Stimulated activated CD4-positive, alpha-beta T cell treated with anti-CD3 and anti-CD28 coated beads, Interleukin-12 subunit alpha, Interleukin-12 subunit beta, amount 100 ng/mL, for 48 hours (primary cell): ENCODE measurements around the gene RUFY3.
"Not testable (repeated sequence)": the region's sequence is repeated elsewhere in the genome, so short reads cannot be mapped to it uniquely, and the experiment has no call there.

Source experiments
- DNase-seq, 3 donors: peaks; one replicate each; pipeline ENCODE4 v3.0.0-alpha.2; 2020; ENCODE audit warnings: low read depth in 2 of 3, low spot score in 1 of 3

The RUFY3 gene

GRCh38 chr4:70735915-70736314, 14.2 kb downstream of the RUFY3 start:
- peak in 1 of 3 donors; percentile 17 for DNase-seq

GRCh38 chr4:70737006-70737405, 15.2 kb downstream of the RUFY3 start:
- no peak for DNase-seq

DNA sequence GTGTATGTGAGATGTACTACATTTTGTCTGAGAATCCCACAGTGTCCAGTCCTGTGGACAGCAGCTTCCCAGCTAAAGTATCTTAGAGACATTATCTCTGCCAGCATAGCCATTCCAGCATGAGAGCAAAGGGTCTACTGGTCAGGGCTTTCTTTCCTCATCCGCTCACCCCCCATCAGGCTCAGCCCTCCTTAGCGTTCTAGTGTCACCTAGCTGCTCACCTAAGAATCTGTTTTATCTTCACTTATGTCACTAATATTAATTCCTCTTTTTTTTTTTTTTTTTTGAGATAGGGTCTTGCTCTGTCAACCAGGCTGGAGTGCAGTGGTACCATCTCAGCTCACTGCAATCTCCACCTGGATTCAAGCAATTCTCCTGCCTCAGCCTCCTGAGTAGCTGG, 15.6 kb downstream of the RUFY3 start:
- no peak for DNase-seq

- DNase-seq = no peak
These were observed 18.0 kb downstream of the RUFY3 start for GRCh38 chr4:70739496-70740337.

GRCh38 chr4:70741867-70742658, 20.3 kb downstream of the RUFY3 start:
- DNase-seq = no peak

DNA sequence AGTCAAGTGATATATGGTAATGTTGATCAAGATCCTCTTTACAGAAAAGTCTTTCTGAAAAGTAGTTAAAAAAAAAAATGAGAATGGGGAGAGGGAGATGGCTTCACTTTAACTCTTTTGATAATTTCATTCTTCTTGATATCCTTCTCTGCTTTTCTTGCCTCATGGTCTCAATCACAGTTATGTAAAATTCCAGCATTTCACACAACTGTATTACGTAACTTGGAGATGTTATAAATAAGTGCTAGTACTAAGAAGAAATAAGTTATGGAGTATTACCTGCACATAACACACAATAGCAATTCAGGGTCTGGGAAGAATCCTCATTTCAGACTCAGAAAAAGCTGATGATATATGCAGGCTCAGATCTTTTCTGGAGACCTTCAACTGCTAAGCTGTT, 22.0 kb downstream of the RUFY3 start:
- no peak for DNase-seq

GRCh38 chr4:70746179-70746839, 24.5 kb downstream of the RUFY3 start:
- DNase-seq = no peak

GRCh38 chr4:70747874-70748273, 26.1 kb downstream of the RUFY3 start:
- DNase-seq = no peak

- no peak for DNase-seq
These were observed 27.5 kb downstream of the RUFY3 start for GRCh38 chr4:70749313-70749712.

- no peak for DNase-seq
These were observed 30.5 kb downstream of the RUFY3 start for GRCh38 chr4:70752236-70752635.

- DNase-seq = no peak
These were observed 31.9 kb downstream of the RUFY3 start for GRCh38 chr4:70753630-70754029.

DNA sequence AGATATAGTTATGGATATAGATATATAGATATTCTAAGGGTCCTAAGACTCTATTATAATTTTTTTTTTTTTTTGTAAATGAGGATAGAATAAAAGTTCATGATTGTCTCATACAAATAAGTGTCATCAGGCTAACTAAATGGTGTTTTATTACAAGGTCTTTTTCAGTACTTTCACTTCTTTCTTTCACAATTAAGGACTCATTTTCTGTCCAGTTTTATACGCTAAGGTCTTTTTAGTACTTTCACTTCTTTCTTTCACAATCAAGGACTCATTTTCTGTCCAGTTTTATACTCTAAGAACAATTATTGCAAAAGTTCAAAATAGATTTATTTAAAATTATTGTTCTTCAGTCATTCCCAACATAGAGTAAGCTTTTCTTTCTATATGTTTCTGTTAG, 32.7 kb downstream of the RUFY3 start:
- no peak for DNase-seq

- DNase-seq = no peak
These were observed 33.4 kb downstream of the RUFY3 start for GRCh38 chr4:70754990-70755688.

GRCh38 chr4:70759126-70759525, 37.4 kb downstream of the RUFY3 start:
- DNase-seq = no peak

DNA sequence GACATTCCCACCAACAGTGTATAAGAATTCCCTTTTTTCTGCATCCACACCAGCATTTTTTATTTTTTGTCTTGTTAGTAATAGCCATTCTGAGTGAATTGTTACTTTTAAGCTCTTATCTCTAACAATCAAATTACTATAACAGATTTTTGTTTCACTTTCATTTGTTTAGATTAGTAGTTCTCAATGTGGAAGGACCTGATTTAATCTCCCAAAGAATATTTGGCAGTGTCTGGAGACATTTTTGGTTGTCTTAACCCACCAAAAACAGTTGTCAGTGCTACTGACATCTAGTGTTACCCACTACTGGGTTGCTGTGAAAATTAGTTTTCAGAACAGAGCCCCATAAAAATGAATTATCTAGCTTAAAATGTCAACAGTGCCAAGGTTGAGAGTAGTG, 37.9 kb downstream of the RUFY3 start:
- DNase-seq = no peak

GRCh38 chr4:70760662-70761061, 38.9 kb downstream of the RUFY3 start:
- DNase-seq = no peak

- no peak for DNase-seq
These were observed 39.6 kb downstream of the RUFY3 start for GRCh38 chr4:70761276-70761816.

DNA sequence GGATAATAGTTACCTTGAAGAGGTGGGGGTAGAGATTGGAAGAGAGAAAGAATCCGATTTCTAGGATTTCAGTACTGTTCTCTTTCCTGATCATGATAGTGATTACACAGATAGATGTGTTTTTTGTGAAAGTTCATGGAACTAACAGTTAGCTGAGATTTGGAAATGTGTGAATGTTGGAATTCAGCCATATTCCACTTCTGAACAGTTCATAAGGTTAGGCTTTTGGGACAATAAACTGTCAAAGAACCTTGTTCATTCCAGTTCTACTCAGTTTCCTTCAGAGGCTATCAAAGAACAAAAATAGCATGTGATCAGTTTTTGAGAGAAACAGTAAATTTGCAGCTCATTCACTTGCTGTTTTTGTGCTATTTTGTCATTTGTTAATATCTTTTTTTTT, 43.6 kb downstream of the RUFY3 start:
- no peak for DNase-seq

DNA sequence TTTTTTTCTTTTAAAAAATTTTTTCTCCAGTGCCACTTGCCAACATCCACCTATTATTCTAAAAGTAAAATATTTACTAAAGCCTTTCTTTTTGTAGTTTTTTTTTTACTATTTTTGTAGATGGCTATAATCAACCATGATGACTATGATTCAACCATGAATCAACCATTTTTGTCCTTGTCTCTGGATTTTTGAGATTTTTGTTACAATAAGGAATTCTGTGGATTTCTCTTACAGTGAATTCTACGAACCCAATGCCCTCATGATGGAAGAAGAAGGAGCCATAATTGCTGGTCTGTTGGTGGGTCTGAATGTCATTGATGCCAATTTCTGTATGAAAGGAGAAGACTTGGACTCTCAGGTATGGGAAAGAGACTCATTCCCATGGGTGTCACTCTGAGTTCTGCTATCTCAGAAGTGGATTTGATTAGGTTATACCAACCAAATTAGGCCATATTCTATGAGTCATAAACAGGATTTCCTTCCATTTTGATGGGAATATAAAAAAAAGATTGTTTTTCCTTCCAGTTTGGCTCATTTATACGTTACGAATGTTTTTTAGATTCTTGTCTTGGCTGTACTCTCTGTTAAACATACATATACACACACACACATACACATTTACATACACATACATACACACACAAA, 46.7 kb downstream of the RUFY3 start:
- DNase-seq = no peak

DNA sequence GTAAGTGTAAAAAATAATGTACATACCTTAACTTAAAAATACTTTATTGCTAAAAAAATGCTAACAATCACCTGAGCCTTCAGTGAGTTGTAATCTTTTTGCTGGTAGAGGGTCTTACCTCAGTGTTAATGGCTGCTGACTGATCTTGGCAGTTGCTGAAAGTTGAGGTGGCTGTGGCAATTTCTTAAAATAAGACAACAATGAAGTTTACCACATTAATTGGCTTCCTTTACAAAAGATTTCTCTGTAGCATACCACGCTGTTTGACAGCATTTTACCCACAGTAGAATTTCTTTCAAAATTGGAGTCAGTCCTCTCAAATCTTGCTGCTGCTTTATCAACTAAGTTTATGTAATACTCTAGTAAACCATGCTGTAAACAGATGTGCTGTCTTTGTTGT, 47.6 kb downstream of the RUFY3 start:
- DNase-seq = not testable (repeated sequence)
